ENCODE results near the gene SMOC1.

DNA sequence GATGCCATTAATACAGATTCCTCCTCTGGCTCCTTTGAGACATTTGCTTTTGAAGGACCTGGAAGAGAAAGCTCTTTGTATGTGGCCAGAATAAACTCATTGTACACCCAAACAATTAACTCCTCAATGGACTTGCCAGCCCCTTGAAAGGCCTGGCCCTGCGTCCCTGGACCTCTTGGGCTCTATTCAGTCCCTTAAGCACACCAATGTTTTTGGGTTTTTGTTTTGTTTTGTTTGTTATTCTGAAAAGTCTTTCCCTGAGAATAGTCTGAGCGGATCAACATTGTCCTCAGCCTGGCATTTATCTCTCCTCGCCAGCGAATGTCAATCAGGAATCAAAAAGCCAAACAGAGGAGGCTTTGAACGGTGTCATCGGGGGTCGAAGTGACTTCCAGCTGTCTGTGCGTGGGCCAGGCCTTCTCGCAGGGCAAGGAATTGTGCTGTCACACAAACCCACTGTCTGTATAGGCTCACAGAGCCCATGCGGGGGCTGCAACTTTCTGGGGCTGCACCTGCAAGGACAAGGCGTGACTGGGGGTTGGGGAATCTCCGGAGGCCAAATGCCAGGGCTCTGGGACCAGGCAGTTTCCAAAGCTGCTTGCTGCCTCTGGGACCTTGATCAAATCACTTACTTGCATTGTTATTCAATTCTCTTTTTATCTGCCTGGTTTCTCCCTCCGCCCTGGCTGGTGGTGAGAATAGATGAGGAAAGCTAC, 108.3 kb downstream of the SMOC1 start:
- TF ChIP-seq CTCF (IDR thresholded peaks at IDR 0.05; ENCODE audit: borderline replicate concordance, extremely low read depth, low read length, poor library complexity, severe bottlenecking) (no peak), EZH2 (IDR thresholded peaks at IDR 0.05; ENCODE audit: borderline replicate concordance, low read depth, low read length, severe bottlenecking) (no peak)
